PFSK-1 (cell line): Measurements from ENCODE around the gene CATSPER1.

Experiments
- FOXP2 ChIP-seq: optimal IDR thresholded peaks from 2 replicates; pipeline ENCODE3; 2011; ENCODE audit warnings: borderline replicate concordance, control low read depth, inconsistent platforms; ENCODE audit not compliant: insufficient read depth; ENCODE audit errors: extremely low read length, extremely low read depth
- POLR2AphosphoS5 ChIP-seq: IDR thresholded peaks from 2 replicates; pipeline ENCODE4 v1.6.1; 2012; ENCODE audit warnings: low read depth, mild to moderate bottlenecking, control low read depth, low read length, moderate library complexity
- REST ChIP-seq, 2 experiments: IDR thresholded peaks; 2 replicates each; pipeline versions ENCODE4 v1.6.1 to v1.8.0; 2011 to 2012; ENCODE audit warnings: low read depth in 2 of 2, low read length in 2 of 2, control low read depth in 1 of 2, inconsistent platforms in 1 of 2, mild to moderate bottlenecking in 1 of 2, moderate library complexity in 1 of 2; ENCODE audit not compliant: insufficient read depth in 1 of 2
- SIN3A ChIP-seq: IDR thresholded peaks from 2 replicates; pipeline ENCODE4 v1.6.1; 2012; ENCODE audit warnings: mild to moderate bottlenecking, low read length, moderate library complexity, borderline replicate concordance; ENCODE audit not compliant: insufficient read depth
- TAF1 ChIP-seq: IDR thresholded peaks from 2 replicates; pipeline ENCODE4 v1.6.1; 2012; ENCODE audit warnings: low read length, control low read depth, borderline replicate concordance; ENCODE audit not compliant: insufficient read depth

- TF ChIP-seq POLR2AphosphoS5 (no peak), REST (IDR thresholded peaks at IDR 0.05; ENCODE audit: insufficient read depth in 1 of 2, low read depth in 2 of 2, low read length in 2 of 2) (no peak), SIN3A (no peak), TAF1 (no peak), FOXP2 (no peak)
Measured at GRCh38 chr11:65981972-65982823, 44.1 kb downstream of the CATSPER1 start.
